Measurements from ENCODE around the gene CACNA1H.
"Not testable (repeated sequence)": the region's sequence is repeated elsewhere in the genome, so short reads cannot be mapped to it uniquely, and the experiment has no call there.

DNA sequence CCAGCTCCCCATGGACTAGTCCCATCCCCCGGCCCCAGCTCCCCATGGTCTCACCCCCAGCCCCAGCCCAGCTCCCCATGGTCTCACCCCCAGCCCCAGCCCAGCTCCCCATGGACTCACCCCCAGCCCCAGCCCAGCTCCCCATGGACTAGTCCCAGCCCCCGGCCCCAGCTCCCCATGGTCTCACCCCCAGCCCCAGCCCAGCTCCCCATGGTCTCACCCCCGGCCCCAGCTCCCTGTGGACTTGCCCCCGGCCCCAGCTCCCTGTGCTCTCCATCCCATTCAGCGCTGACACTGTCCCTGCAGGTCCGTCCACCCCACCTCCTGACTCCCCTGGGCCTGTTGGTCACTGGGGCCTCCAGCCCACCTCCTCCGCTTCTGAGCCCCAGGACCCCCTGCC is 78.4 kb downstream of the CACNA1H start:
- TF ChIP-seq POLR2AphosphoS5 (IDR thresholded peaks at IDR 0.05); EP300 (IDR thresholded peaks at IDR 0.05); POLR2A (IDR thresholded peaks at IDR 0.05; ENCODE audit: low read depth): not testable (repeated sequence)
- TF ChIP-seq, protein P1, sequence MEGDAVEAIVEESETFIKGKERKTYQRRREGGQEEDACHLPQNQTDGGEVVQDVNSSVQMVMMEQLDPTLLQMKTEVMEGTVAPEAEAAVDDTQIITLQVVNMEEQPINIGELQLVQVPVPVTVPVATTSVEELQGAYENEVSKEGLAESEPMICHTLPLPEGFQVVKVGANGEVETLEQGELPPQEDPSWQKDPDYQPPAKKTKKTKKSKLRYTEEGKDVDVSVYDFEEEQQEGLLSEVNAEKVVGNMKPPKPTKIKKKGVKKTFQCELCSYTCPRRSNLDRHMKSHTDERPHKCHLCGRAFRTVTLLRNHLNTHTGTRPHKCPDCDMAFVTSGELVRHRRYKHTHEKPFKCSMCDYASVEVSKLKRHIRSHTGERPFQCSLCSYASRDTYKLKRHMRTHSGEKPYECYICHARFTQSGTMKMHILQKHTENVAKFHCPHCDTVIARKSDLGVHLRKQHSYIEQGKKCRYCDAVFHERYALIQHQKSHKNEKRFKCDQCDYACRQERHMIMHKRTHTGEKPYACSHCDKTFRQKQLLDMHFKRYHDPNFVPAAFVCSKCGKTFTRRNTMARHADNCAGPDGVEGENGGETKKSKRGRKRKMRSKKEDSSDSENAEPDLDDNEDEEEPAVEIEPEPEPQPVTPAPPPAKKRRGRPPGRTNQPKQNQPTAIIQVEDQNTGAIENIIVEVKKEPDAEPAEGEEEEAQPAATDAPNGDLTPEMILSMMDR (IDR thresholded peaks at IDR 0.05): not testable (repeated sequence)
